IPS-20b (cell line): Measurements from ENCODE around the gene LRRC9.

ENCODE experiments used
- H3K27ac ChIP-seq: one replicate; pipeline ENCODE4 v1.5.1; 2013; ENCODE audit warnings: low read length
- H3K27me3 ChIP-seq: 2 replicates; pipeline ENCODE4 v1.6.1; 2013; ENCODE audit warnings: mild to moderate bottlenecking, low read length, inconsistent platforms; ENCODE audit not compliant: insufficient read depth
- H3K36me3 ChIP-seq: 2 replicates; pipeline ENCODE4 v1.6.1; 2013; ENCODE audit warnings: low read depth, mild to moderate bottlenecking, inconsistent platforms, low read length, moderate library complexity; ENCODE audit not compliant: insufficient read depth
- H3K4me1 ChIP-seq: 2 replicates; pipeline ENCODE4 v1.6.1; 2013; ENCODE audit warnings: mild to moderate bottlenecking, control low read depth, inconsistent platforms, low read length, moderate library complexity; ENCODE audit not compliant: insufficient read depth
- H3K4me3 ChIP-seq: 2 replicates; pipeline ENCODE4 v1.5.1; 2013; ENCODE audit warnings: mild to moderate bottlenecking, low read length, inconsistent platforms
- H3K9ac ChIP-seq: 2 replicates; pipeline ENCODE4 v1.6.1; 2013; ENCODE audit warnings: low read depth, mild to moderate bottlenecking, inconsistent platforms, low read length, moderate library complexity
- H3K9me3 ChIP-seq: 2 replicates; pipeline ENCODE4 v1.6.1; 2013; ENCODE audit warnings: mild to moderate bottlenecking, low read depth, low read length, inconsistent platforms; ENCODE audit not compliant: insufficient read depth

The LRRC9 gene

GRCh38 chr14:59959668-59960067 lies 39.7 kb downstream of the LRRC9 start:
- H3K9me3 ChIP-seq = no peaks in the 10 kb centered on the region
- no peak overlapping the region for H3K27ac ChIP-seq
- H3K4me3 ChIP-seq = no peak overlapping the region
- no peak overlapping the region for H3K9ac ChIP-seq
- no peaks in the 10 kb centered on the region; the same call in 1 of the 2 replicates for H3K4me1 ChIP-seq
- H3K27me3 ChIP-seq = no peaks in the 10 kb centered on the region
- no peaks in the 10 kb centered on the region for H3K36me3 ChIP-seq

GRCh38 chr14:59961518-59962062 lies 41.6 kb downstream of the LRRC9 start:
- H3K4me1 ChIP-seq = no peaks in the 10 kb centered on the region; the same call in 1 of the 2 replicates
- no peak overlapping the region for H3K9ac ChIP-seq
- H3K27me3 ChIP-seq = no peaks in the 10 kb centered on the region
- H3K4me3 ChIP-seq = no peak overlapping the region
- H3K27ac ChIP-seq = no peak overlapping the region
- no peaks in the 10 kb centered on the region for H3K36me3 ChIP-seq
- H3K9me3 ChIP-seq = no peaks in the 10 kb centered on the region

GRCh38 chr14:59964251-59965007 lies 44.5 kb downstream of the LRRC9 start:
- H3K4me3 ChIP-seq = no peak overlapping the region
- H3K27me3 ChIP-seq = no peaks in the 10 kb centered on the region
- H3K9ac ChIP-seq = no peak overlapping the region
- H3K27ac ChIP-seq = no peak overlapping the region
- no peaks in the 10 kb centered on the region for H3K9me3 ChIP-seq
- H3K36me3 ChIP-seq = no peaks in the 10 kb centered on the region
- H3K4me1 ChIP-seq = no peaks in the 10 kb centered on the region; the same call in 1 of the 2 replicates

GRCh38 chr14:59969319-59969718 lies 49.4 kb downstream of the LRRC9 start:
- no peak overlapping the region for H3K4me3 ChIP-seq
- no peak overlapping the region for H3K9ac ChIP-seq
- H3K4me1 ChIP-seq = no peaks in the 10 kb centered on the region; the same call in 1 of the 2 replicates
- H3K36me3 ChIP-seq = no peaks in the 10 kb centered on the region
- no peak overlapping the region for H3K27ac ChIP-seq
- no peaks in the 10 kb centered on the region for H3K9me3 ChIP-seq
- no peaks in the 10 kb centered on the region for H3K27me3 ChIP-seq

GRCh38 chr14:59981564-59981963 lies 61.6 kb downstream of the LRRC9 start:
- no peaks in the 10 kb centered on the region for H3K4me1 ChIP-seq
- no peak overlapping the region for H3K9ac ChIP-seq
- no peaks in the 10 kb centered on the region for H3K36me3 ChIP-seq
- H3K4me3 ChIP-seq = no peak overlapping the region
- H3K27me3 ChIP-seq = no peaks in the 10 kb centered on the region
- no peak overlapping the region for H3K27ac ChIP-seq
- H3K9me3 ChIP-seq = no peaks in the 10 kb centered on the region

- H3K27me3 ChIP-seq = no peaks in the 10 kb centered on the region
- H3K4me3 ChIP-seq = no peak overlapping the region
- no peaks in the 10 kb centered on the region for H3K36me3 ChIP-seq
- H3K9me3 ChIP-seq = no peaks in the 10 kb centered on the region
- no peak overlapping the region for H3K9ac ChIP-seq
- H3K4me1 ChIP-seq = no peaks in the 10 kb centered on the region
- no peak overlapping the region for H3K27ac ChIP-seq
Observed at GRCh38 chr14:59983048-59983447, 63.1 kb downstream of the LRRC9 start.

- no peak overlapping the region for H3K9ac ChIP-seq
Observed at GRCh38 chr14:59986556-59987059, 66.7 kb downstream of the LRRC9 start.

GRCh38 chr14:59997449-59997848 lies 77.5 kb downstream of the LRRC9 start:
- Histone ChIP-seq H3K4me1 (no peaks in the 10 kb centered on the region), H3K36me3 (no peaks in the 10 kb centered on the region), H3K9me3 (no peaks in the 10 kb centered on the region), H3K27ac (no peak overlapping the region), H3K4me3 (no peak overlapping the region), H3K9ac (no peak overlapping the region), H3K27me3 (no peaks in the 10 kb centered on the region)

More at GRCh38 chr14:59986556-59987059, 66.7 kb downstream of the LRRC9 start:
- Histone ChIP-seq H3K4me1 (no peaks in the 10 kb centered on the region), H3K27me3 (no peaks in the 10 kb centered on the region), H3K4me3 (no peak overlapping the region), H3K36me3 (no peaks in the 10 kb centered on the region), H3K9me3 (peaks cover 23% of the 10 kb centered on the region), H3K27ac (no peak overlapping the region)

GRCh38 chr14:59997966-59998365 lies 78.0 kb downstream of the LRRC9 start:
- H3K9me3 ChIP-seq = no peaks in the 10 kb centered on the region
- no peak overlapping the region for H3K4me3 ChIP-seq
- H3K9ac ChIP-seq = no peak overlapping the region
- no peaks in the 10 kb centered on the region for H3K36me3 ChIP-seq
- no peaks in the 10 kb centered on the region for H3K27me3 ChIP-seq
- H3K4me1 ChIP-seq = no peaks in the 10 kb centered on the region
- H3K27ac ChIP-seq = no peak overlapping the region

- Histone ChIP-seq H3K4me1 (no peaks in the 10 kb centered on the region), H3K36me3 (no peaks in the 10 kb centered on the region), H3K27ac (no peak overlapping the region), H3K27me3 (no peaks in the 10 kb centered on the region), H3K9ac (no peak overlapping the region), H3K4me3 (no peak overlapping the region), H3K9me3 (no peaks in the 10 kb centered on the region)
Observed at GRCh38 chr14:59998564-59998963, 78.6 kb downstream of the LRRC9 start.

GRCh38 chr14:60002819-60003492 lies 83.0 kb downstream of the LRRC9 start:
- no peak overlapping the region for H3K4me3 ChIP-seq
- no peaks in the 10 kb centered on the region for H3K27me3 ChIP-seq
- no peak overlapping the region for H3K9ac ChIP-seq
- H3K9me3 ChIP-seq = no peaks in the 10 kb centered on the region
- H3K27ac ChIP-seq = no peak overlapping the region
- H3K36me3 ChIP-seq = no peaks in the 10 kb centered on the region
- no peaks in the 10 kb centered on the region for H3K4me1 ChIP-seq

- Histone ChIP-seq H3K4me1 (no peaks in the 10 kb centered on the region), H3K36me3 (no peaks in the 10 kb centered on the region), H3K4me3 (no peak overlapping the region), H3K27me3 (no peaks in the 10 kb centered on the region), H3K9me3 (no peaks in the 10 kb centered on the region), H3K9ac (no peak overlapping the region), H3K27ac (no peak overlapping the region)
Observed at GRCh38 chr14:60003991-60004390, 84.0 kb downstream of the LRRC9 start.
